HUDEP-2 (cell line): ENCODE results near the gene FKBP7.
"Not testable (repeated sequence)": the region's sequence is repeated elsewhere in the genome, so short reads cannot be mapped to it uniquely, and the experiment has no call there.

Experiments
- DNase-seq, 76 experiments: peaks; one replicate each; lab custom pipeline; 2025; ENCODE audit not compliant: unreplicated experiment in 76 of 76; lab: John Stamatoyannopoulos, UW

The FKBP7 gene

DNA sequence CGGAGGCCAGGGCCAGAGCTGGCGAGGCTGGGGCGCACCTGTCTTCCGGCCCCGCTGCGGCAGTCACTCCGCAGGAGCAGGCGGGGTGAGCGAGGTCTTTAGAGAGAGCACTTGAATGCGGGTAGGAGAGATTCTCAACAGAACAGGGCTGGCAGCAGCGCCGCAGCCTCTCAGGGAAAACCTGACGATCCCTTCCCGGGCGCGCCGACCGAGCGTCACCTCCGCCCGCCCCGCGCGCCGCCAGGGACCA lies 28.0 kb downstream of the FKBP7 start:
- peak in 9 of 76 experiments; percentile 38 to 76 (median 47) for DNase-seq

GRCh38 chr2:178449700-178450523 lies 28.5 kb downstream of the FKBP7 start:
- DNase-seq = peak in 3 of 76 experiments; percentile 16 to 42 (median 22)

DNA sequence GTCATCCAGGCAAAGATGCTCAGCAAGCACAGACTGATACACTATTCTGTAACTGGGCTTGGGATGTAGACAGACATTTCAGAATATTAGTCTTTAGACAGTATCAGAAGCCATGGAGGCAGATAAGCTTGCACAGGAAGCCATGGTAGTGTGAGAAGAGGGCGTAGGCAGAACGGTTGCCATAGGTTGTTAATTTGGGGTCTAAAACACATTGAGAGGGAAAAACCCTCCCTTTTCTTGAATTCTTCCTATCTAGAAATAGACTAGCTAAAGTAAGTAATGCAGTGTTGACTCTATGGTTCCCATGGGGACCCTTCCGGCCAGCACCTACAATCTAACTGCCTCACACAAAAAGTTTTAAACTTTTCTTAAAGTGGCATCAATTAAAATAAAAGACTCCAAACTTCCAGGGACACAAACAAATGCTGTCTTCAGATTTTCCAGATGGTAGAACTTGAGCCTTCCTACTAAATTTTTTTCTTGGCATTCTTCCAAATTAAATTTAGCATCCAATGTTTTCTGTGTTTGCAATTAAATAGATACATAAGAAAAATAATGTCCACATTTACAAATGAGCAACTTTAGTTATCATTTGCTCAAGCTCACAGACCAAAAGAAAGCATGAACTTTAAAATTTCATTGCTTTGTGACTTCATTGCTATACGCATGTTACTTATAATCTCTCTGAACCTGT lies 29.3 kb downstream of the FKBP7 start:
- no peak for DNase-seq

DNA sequence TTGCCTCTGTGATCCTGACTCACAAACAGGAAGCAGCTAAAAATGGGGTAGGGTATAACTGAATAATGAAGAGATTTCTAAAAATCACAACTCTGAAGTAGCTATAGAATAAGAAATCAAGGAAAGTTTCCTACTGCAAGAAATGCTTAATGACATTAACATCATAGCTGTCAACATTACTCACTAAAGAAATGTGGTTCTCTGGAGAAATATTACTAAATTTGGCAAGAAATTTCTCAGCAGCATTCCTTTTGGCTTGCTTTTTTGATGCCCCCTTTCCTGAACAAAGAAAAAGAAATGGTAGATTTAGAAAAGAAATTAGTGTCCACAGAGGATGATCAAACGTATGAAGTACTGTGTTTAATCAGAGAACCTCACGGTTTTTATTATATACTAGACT lies 37.0 kb downstream of the FKBP7 start:
- DNase-seq = no peak

GRCh38 chr2:178436662-178437061 lies 41.7 kb downstream of the FKBP7 start:
- no peak for DNase-seq

DNA sequence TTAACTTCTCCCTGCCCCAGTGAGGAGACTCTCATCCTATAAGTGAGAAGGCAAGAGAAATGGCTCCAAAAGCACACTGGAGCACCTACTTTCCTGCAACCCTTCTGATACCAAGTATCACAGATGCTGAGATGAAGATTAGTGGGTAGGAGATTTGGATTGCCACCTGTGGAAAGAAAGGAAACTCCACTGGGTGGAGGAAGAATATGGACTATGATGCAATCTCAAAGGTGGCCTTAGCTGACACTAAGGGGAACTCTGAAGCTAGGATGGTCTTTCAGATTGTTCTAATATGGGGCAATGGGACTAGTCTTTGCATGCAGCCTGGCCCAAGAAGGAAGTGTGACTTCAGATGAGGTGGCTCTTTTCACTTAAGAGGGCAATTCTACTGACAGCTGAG lies 49.1 kb downstream of the FKBP7 start:
- DNase-seq = no peak

GRCh38 chr2:178428396-178428806 lies 50.0 kb downstream of the FKBP7 start:
- no peak for DNase-seq

- no peak for DNase-seq
These were observed 50.9 kb downstream of the FKBP7 start for GRCh38 chr2:178427458-178427857.

DNA sequence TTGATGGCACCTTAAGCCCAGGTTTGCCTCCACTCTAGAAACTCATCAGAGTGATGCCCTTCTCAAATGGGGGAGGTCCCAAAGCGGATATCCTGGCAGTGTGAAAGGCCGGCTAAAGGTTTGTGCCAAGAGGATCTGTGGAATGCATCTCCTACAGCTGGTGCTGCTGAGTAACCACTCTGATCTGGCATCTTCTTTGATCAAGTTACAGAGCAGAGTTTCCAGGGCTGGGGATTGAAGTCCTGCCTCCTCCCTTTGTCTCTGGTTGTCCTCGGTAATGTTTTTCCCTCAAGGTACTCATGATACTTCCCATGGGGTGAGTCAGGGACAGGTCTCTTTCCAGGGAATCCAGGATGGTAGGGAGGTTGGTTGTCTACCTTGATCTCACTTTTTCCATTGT lies 52.0 kb downstream of the FKBP7 start:
- DNase-seq = no peak

- no peak for DNase-seq
These were observed 53.1 kb downstream of the FKBP7 start for GRCh38 chr2:178425255-178425827.

DNA sequence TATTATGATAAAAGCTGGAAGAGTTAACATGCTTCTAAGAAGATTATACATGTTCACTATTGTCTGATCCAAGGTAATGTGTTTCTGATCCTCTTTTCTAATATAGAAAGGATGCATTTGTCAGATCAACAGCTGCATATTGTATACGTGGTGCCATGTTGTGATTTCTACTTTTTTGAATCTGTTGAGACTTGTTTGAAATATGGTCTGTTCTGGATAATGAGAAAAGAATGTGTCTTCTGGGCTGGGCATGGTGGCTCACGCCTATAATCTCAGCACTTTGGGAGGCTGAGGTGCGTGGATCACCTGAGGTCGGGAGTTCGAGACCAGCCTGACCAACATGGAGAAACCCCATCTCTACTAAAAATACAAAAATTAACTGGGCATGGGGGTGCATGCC lies 54.7 kb downstream of the FKBP7 start:
- not testable (repeated sequence) for DNase-seq

DNA sequence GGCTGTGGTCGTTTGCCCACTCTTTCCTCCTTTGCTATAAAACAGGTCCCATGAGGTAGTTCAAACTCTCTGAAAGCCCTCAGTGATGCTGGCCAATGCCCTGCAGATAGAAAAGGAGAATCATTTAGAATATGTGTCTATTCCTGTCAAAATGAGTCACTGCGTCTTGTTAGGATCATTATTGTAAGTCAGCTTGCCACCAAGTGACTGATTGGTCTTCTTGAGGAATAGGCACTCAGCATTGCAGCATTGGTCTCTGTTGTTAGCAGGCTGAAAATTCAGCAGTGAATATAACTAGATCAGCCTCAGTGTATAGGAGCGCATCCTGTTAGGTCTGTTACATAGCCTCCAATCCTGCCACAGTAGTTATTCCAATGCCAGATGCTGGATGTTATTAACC lies 56.3 kb downstream of the FKBP7 start:
- DNase-seq = no peak

DNA sequence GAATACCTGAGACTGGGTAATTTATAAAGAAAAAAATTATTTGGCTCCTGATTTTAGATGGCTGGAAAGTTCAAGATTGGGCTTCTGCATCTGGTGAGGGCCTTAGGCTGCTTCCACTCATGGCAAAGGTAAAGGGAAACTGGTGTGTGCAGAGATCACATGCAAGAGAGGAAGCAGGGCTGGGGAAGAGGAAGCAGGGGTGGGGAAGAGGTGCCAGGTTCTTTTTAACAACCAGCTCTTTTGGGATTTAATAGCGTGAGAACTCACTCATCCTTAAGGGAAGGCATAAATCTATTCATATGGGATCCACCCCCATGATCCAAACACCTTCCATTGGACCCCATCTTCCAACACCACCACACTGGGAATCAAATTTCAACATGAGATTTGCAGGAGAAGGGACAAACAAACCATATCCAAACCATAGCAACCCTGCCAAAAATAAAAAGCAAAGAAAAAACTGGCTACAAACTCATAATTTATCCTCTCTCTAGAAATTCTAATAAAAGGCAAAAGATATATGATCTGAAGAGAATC lies 57.9 kb downstream of the FKBP7 start:
- no peak for DNase-seq

DNA sequence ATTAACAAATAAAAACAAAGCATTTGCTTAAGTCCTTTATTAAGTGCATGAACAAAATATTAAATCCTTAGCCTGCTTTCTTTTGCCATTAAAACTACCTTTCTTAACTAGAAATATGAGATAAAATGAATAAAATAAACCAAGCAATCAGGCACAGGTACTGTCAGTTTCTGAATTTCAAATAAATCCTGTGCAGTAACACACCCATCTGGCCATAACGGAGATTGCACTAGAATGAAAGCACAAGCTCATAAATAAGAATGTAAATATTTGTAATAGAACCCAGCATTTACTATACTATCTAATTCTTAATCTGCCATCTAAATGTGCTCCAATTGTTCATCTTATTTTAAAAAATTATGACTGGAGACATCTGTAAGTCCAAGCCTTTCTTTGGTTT lies 59.3 kb downstream of the FKBP7 start:
- peak in 3 of 76 experiments; percentile 6 to 23 (median 22) for DNase-seq

DNA sequence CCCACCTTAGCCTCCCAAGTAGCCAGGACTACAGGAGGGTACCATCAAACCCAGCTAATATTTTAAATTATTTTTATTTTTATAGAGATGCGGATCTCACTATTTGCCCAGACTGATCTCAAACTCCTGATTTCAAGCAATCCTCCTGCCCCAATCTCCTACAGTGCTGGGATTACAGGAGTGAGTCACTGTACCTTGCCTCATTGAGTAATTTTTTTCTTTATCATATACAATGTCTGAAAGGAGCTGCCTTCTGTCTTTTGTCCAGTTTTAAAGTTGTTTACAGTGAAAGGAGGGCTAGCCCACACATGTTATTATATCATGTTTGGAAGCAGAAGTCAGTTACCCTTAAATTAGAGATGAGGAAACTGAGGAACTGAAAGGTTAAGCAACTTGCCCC lies 60.0 kb downstream of the FKBP7 start:
- no peak for DNase-seq

GRCh38 chr2:178417916-178418315 lies 60.5 kb downstream of the FKBP7 start:
- DNase-seq = no peak

DNA sequence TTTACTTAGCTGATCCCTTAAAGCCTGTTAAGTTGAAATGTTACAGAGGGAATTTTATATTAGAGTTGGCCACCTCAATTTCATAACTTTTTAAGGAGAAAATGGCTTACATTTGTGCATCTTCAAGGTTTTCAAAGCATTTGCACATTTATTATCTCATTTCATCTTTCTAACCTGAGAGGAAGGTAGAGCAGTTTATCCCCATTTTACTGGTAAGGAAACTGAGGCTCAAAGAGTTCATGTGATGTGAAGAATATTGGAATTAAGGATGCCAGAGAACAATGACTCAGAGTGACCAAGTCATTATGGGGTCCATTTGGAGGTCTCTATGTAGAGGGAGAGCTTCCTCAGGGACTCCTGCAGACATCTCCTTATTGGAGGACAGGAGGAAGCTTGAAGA lies 62.4 kb downstream of the FKBP7 start:
- DNase-seq = no peak

- DNase-seq = peak in 74 of 76 experiments; percentile 10 to 91 (median 78)
These were observed 63.8 kb downstream of the FKBP7 start for GRCh38 chr2:178414266-178415247.
